Sigmoid colon (tissue), 4 donors: ENCODE results near the gene TEX264.

Experiments used
- POLR2AphosphoS5 ChIP-seq, 4 donors: sonication (generic); formaldehyde crosslinking; IDR thresholded peaks; one replicate each; pipeline ENCODE4 v1.6.1; 2017; ENCODE audit warnings: antibody characterized with exemption in 4 of 4
- TF ChIP-seq, protein P1 (sequence below), 4 experiments: fragments of 450-650 bp in 3 of 4; fragments of 200-600 bp in 1 of 4; IDR thresholded peaks; one replicate each; pipeline ENCODE4 v1.5.1; 2016 to 2019; ENCODE audit warnings: antibody characterized with exemption in 4 of 4, mild to moderate bottlenecking in 3 of 4, moderate library complexity in 2 of 4

DNA sequence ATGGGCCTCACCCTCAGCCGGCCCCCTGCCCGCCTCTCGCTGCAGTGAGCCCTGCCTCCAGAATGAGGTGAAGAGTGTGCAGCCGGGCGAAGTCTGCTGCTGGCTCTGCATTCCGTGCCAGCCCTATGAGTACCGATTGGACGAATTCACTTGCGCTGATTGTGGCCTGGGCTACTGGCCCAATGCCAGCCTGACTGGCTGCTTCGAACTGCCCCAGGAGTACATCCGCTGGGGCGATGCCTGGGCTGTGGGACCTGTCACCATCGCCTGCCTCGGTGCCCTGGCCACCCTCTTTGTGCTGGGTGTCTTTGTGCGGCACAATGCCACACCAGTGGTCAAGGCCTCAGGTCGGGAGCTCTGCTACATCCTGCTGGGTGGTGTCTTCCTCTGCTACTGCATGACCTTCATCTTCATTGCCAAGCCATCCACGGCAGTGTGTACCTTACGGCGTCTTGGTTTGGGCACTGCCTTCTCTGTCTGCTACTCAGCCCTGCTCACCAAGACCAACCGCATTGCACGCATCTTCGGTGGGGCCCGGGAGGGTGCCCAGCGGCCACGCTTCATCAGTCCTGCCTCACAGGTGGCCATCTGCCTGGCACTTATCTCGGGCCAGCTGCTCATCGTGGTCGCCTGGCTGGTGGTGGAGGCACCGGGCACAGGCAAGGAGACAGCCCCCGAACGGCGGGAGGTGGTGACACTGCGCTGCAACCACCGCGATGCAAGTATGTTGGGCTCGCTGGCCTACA is 44.4 kb downstream of the TEX264 start:
- TF ChIP-seq, protein P1, sequence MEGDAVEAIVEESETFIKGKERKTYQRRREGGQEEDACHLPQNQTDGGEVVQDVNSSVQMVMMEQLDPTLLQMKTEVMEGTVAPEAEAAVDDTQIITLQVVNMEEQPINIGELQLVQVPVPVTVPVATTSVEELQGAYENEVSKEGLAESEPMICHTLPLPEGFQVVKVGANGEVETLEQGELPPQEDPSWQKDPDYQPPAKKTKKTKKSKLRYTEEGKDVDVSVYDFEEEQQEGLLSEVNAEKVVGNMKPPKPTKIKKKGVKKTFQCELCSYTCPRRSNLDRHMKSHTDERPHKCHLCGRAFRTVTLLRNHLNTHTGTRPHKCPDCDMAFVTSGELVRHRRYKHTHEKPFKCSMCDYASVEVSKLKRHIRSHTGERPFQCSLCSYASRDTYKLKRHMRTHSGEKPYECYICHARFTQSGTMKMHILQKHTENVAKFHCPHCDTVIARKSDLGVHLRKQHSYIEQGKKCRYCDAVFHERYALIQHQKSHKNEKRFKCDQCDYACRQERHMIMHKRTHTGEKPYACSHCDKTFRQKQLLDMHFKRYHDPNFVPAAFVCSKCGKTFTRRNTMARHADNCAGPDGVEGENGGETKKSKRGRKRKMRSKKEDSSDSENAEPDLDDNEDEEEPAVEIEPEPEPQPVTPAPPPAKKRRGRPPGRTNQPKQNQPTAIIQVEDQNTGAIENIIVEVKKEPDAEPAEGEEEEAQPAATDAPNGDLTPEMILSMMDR (IDR thresholded peaks at IDR 0.05), result no peak
- TF ChIP-seq POLR2AphosphoS5 (IDR thresholded peaks at IDR 0.05), result no peak
